Thoracic aorta (tissue), 2 donors: ENCODE measurements around the gene ACSS1. TPM values are rescaled to one million over a fixed set of nuclear protein-coding genes. Genes with fewer than 3 reads are reported as not detected.

Source experiments
- ATAC-seq: fragments of 150-250 bp; one replicate; pipeline ENCODE4 v1.8.0; 2017; ENCODE audit warnings: low read depth; ENCODE audit not compliant: insufficient number of reproducible peaks, low FRiP score
- DNase-seq: peaks from one replicate; pipeline ENCODE4 v3.0.0-alpha.2; 2020; ENCODE audit warnings: low spot score
- H3K27ac ChIP-seq, 2 donors: fragments of 200-600 bp; sonication (generic); 1 replicate in 1 of 2; 2 replicates in 1 of 2; pipeline ENCODE4 v1.5.1; 2016; ENCODE audit warnings: mild to moderate bottlenecking in 2 of 2, moderate library complexity in 2 of 2
- H3K27me3 ChIP-seq: fragments of 200-600 bp; sonication (generic); replicated peaks from 2 replicates; pipeline ENCODE4 v1.6.0; 2016; ENCODE audit warnings: mild to moderate bottlenecking; ENCODE audit not compliant: insufficient read depth
- H3K36me3 ChIP-seq: fragments of 200-600 bp; sonication (generic); one replicate; pipeline ENCODE4 v1.5.1; 2016
- H3K4me1 ChIP-seq, 2 donors: fragments of 200-600 bp; sonication (generic); 1 replicate in 1 of 2; 2 replicates in 1 of 2; pipeline versions ENCODE4 v1.5.1 to v1.6.0; 2016; ENCODE audit warnings: low read depth in 2 of 2, mild to moderate bottlenecking in 1 of 2; ENCODE audit not compliant: control insufficient read depth in 1 of 2
- H3K4me3 ChIP-seq: fragments of 200-600 bp; sonication (generic); 2 replicates; pipeline ENCODE4 v1.5.1; 2016; ENCODE audit warnings: mild to moderate bottlenecking
- H3K9me3 ChIP-seq: fragments of 200-600 bp; sonication (generic); 2 replicates; pipeline ENCODE4 v1.5.1; 2016
- total RNA-seq, 2 donors: library from RNA; depleted of rRNA; stranded (reverse); fragments of >200 nt; gene quantifications; one replicate each; pipeline versions ENCODE4 v1.1.0 to v1.2.3, GENCODE V29; 2016
- TF ChIP-seq, protein P1 (sequence below): fragments of 200-600 bp; sonication (generic); IDR thresholded peaks from one replicate; pipeline ENCODE4 v1.5.1; 2019; ENCODE audit warnings: antibody characterized with exemption

Gene ACSS1
- total RNA-seq, 2 donors from 2014 or later, result 26.0 to 31.7 TPM

DNA sequence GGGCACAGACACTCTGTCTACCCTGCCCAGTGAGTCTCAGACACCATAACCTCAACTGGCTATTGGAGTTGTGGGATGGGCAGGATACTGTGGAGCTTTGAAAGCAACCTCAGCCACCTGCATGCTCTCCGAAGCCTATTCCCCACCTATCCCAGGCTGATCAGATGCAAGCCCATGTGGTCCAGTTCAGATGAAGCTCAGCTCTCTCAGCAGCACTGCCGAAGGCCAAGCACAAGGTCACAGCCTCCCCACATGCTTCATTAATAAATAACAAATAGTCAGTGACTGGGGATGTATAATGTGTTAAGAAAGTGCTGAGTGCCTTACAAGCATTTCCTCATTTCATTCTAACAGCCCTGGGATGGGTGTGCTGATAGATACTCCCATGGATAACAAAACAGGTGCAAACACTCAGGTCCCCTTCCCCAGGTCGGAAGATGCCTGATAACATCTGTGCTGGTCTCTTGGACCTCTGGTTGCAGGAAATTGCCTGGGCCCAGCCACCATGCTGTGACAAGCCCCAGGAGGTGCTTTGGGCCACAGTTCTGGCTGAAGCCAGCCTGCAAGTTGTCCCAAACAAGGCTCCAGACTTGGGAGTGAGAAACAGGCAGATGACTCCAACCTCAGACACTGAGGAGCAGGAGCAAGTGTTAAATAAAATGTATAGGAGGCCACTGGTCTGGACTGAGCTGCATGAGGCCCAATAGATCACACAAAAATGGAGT, 3.7 kb downstream of the ACSS1 start:
- H3K4me1 ChIP-seq, result peaks cover 67 to 86% of the 10 kb centered on the region in 2 donors

DNA sequence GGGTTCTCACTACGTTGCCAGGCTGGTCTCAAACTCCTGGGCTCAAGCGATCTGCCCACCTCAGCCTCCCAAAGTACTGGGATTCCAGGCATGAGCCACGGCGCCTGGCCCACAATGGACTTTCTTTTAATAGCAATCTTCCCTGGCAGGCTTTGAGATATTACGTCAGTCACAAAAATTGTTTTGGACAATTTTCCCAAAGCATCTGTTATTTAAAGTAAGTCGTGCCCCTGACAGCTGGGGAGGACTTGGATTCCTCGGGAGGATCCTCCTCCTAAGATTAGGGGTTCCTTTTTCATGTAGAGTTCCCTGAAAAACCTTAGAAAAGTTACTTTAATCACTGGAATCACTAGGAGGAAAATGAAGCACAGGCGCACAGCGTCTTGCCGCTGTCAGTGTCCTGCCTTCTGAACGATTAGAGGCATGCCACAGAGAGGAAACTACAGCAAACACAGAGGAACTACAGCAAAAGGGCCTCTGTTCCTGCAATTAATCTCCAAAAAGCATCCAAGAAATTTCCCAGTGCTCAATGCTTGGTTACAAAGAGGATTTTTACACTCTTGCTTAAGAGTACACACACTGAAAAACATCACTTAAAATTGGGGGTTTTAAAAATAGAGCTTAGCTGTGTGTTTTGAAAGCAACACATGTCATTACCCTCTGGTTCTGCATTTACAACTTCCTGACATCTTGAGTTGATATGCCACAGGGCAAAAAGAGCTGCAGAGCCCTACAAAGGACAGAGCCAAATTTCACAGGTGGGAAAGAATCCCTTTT, 4.5 kb downstream of the ACSS1 start:
- Histone ChIP-seq H3K36me3 (no peaks in the 10 kb centered on the region), H3K27me3 (no peaks in the 10 kb centered on the region), H3K9me3 (no peaks in the 10 kb centered on the region), H3K4me3 (peak overlapping the region; percentile 41), H3K4me1 (peaks cover 64 to 86% of the 10 kb centered on the region in 2 donors), H3K27ac (peak overlapping the region; percentile 91 to 93)
- TF ChIP-seq, protein P1, sequence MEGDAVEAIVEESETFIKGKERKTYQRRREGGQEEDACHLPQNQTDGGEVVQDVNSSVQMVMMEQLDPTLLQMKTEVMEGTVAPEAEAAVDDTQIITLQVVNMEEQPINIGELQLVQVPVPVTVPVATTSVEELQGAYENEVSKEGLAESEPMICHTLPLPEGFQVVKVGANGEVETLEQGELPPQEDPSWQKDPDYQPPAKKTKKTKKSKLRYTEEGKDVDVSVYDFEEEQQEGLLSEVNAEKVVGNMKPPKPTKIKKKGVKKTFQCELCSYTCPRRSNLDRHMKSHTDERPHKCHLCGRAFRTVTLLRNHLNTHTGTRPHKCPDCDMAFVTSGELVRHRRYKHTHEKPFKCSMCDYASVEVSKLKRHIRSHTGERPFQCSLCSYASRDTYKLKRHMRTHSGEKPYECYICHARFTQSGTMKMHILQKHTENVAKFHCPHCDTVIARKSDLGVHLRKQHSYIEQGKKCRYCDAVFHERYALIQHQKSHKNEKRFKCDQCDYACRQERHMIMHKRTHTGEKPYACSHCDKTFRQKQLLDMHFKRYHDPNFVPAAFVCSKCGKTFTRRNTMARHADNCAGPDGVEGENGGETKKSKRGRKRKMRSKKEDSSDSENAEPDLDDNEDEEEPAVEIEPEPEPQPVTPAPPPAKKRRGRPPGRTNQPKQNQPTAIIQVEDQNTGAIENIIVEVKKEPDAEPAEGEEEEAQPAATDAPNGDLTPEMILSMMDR, result no peak
- no peak for ATAC-seq
- no peak for DNase-seq

More for the DNA sequence above, 3.7 kb downstream of the ACSS1 start:
- Histone ChIP-seq H3K36me3 (no peaks in the 10 kb centered on the region), H3K27ac (peak overlapping the region; percentile 91 to 93), H3K4me3 (no peak overlapping the region), H3K27me3 (no peaks in the 10 kb centered on the region), H3K9me3 (no peaks in the 10 kb centered on the region)
- TF ChIP-seq, protein P1, result no peak
- no peak for ATAC-seq
- DNase-seq, result no peak

DNA sequence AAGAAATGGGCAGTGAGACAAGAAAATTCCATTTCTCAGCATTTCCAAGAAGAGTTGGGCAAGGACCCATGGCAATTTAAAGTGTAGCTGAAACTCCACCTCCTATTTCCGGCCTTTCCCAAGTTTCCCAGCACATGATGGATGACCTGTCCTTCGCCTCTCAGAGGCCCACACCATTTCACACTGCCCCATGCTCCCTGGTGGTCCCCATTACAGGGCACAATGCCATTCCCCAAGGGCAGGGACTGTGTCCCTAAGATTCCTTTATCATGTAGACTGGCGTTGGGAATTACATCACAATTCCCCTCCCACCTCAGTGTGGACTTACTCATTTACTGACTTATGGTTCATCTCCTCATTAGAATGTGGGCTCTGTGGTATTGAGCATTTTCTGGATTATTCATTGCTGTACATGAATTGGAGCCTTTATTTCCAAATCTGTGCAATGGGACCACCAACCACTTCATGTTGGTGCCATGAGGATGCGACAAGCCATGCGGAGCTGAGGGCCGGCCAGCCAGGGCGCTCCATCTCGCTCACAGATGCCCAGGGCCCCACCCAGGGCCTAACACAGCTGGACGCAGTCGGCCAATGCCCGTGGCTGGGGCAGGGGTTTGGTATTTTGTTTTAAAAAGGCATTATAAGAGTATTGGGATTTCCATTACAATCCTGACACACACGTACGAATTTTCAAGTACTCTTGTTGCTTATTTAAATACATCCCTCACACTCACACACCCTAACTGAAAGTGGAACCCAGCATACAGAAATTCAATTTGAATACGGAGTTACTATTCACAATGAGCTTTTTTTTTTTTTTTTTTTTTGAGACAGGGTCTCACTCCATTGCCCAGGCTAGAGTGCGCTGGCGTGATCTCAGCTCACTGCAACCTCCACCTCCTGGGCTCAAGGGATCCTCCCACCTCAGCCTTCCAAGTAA, 5.4 kb downstream of the ACSS1 start:
- Histone ChIP-seq H3K27me3 (no peaks in the 10 kb centered on the region), H3K36me3 (no peaks in the 10 kb centered on the region), H3K27ac (peak overlapping the region; percentile 91 to 93), H3K9me3 (no peaks in the 10 kb centered on the region), H3K4me1 (peaks cover 64 to 96% of the 10 kb centered on the region in 2 donors), H3K4me3 (peak overlapping the region; percentile 41)
- peak; percentile 53 for ATAC-seq
- DNase-seq, result peak; percentile 48
- TF ChIP-seq, protein P1, result no peak

DNA sequence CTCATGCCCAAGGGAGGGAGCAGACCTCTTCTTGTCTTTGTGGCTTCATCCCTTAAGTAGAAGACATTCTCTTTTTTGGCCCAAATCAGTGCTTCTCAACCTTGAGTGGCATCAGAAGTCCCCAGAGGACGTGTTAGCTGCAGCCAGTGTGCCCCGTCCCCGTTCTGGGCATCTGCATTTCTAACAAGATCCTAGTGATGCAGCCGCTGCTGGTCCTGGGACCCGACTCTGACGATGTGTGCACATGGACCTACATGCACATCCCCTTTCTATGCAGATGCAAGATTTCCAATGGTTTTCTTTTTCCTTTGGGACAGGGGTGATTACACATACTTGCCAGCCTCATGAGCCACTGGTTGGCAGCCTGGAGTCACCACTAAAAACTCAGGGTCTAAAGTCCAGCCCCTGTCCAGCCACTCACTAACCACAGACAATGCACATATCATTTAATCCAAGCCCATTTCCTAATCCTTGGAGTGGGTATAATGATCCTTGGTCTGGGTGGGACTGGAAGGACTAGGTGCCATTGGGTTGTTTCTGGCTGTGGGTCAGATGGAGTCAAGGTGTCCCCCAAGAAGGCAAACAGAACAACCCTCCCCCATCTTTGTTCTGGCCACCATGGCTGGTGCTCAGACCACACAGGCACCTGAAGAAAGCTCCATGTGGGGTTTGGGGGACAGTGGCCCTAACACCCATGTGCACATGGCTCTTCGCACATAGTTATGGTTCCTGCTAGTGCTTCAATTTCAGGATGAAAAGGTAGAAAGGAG, 6.4 kb downstream of the ACSS1 start:
- Histone ChIP-seq H3K36me3 (peaks cover 5% of the 10 kb centered on the region), H3K27me3 (no peaks in the 10 kb centered on the region), H3K27ac (peak overlapping the region; percentile 79 to 91), H3K4me3 (no peak overlapping the region), H3K4me1 (peaks cover 63 to 100% of the 10 kb centered on the region in 2 donors), H3K9me3 (no peaks in the 10 kb centered on the region)
- TF ChIP-seq, protein P1, result no peak
- ATAC-seq (no peak), DNase-seq (no peak)
